Diencephalon (tissue), 1 donor: ENCODE results near the gene MYO10. TPM values are rescaled to one million over a fixed set of nuclear protein-coding genes. Genes with fewer than 3 reads are reported as not detected.

ENCODE experiments used
- small RNA-seq: library from RNA; depleted of rRNA; stranded (forward); fragments of <200 nt; gene quantifications from one replicate; pipeline ENCODE3, GENCODE V24; 2014
- total RNA-seq: library from RNA; depleted of rRNA; stranded (reverse); fragments of >200 nt; gene quantifications from one replicate; pipeline ENCODE4 v1.2.3, GENCODE V29; 2014

MYO10 gene
- 33.4 TPM for total RNA-seq

GRCh38 chr5:16936150-16936988 lies at the start of gene MYO10:
Gene MYO10, minus strand, starts transcription at chr5:16936288. Its CDS starts 480 bp downstream, at chr5:16935808.

GRCh38 chr5:16616536-16617273 lies 319.4 kb downstream of the MYO10 start, which contains the start of gene RETREG1:
Gene RETREG1, minus strand, starts transcription at chr5:16616997. Its CDS starts 26 bp downstream, at chr5:16616971.

Small RNAs within 50 kb of the gene (small RNA-seq; reads per million reads assigned to genes)
- gene RF00019 (not detected), gene RNA5SP179 (not detected), gene RNU6-660P (not detected)
